Measurements from ENCODE around the gene TMEM92.

TMEM92 gene

GRCh38 chr17:50274142-50274896 is at the start of gene TMEM92:
TMEM92 (plus strand) TSS chr17:50274466; CDS start chr17:50274502, 36 bp downstream.
- DNase-seq = no peak

- no peak for DNase-seq
These were observed 48.5 kb upstream of the TMEM92 start for GRCh38 chr17:50225701-50226240.

- DNase-seq = no peak
These were observed 39.7 kb upstream of the TMEM92 start for GRCh38 chr17:50234581-50234980.

GRCh38 chr17:50237901-50238300 is 36.4 kb upstream of the TMEM92 start:
- no peak for DNase-seq

- no peak for DNase-seq
These were observed 35.5 kb upstream of the TMEM92 start for GRCh38 chr17:50238601-50239280.

GRCh38 chr17:50239937-50240336 is 34.3 kb upstream of the TMEM92 start:
- no peak for DNase-seq

- DNase-seq = no peak
These were observed 33.4 kb upstream of the TMEM92 start for GRCh38 chr17:50240851-50241250.

GRCh38 chr17:50241431-50241830 is 32.8 kb upstream of the TMEM92 start:
- no peak for DNase-seq

- DNase-seq = no peak
These were observed 29.5 kb upstream of the TMEM92 start for GRCh38 chr17:50244771-50245170.

- no peak for DNase-seq
These were observed 26.0 kb upstream of the TMEM92 start for GRCh38 chr17:50248255-50248654.

- no peak for DNase-seq
These were observed 21.5 kb upstream of the TMEM92 start for GRCh38 chr17:50252781-50253180.

GRCh38 chr17:50255766-50256635 is 18.3 kb upstream of the TMEM92 start:
- DNase-seq = no peak

GRCh38 chr17:50256826-50257618 is 17.2 kb upstream of the TMEM92 start:
- no peak for DNase-seq

GRCh38 chr17:50257676-50258224 is 16.5 kb upstream of the TMEM92 start:
- no peak for DNase-seq

GRCh38 chr17:50258647-50259476 is 15.4 kb upstream of the TMEM92 start:
- no peak for DNase-seq

GRCh38 chr17:50259477-50260324 is 14.6 kb upstream of the TMEM92 start:
- DNase-seq = no peak

- no peak for DNase-seq
These were observed 13.8 kb upstream of the TMEM92 start for GRCh38 chr17:50260501-50260911.

GRCh38 chr17:50261051-50261915 is 13.0 kb upstream of the TMEM92 start:
- DNase-seq = no peak
